HL-60/S4 (cell line): Measurements from ENCODE around the gene TFDP1.
"Not testable (repeated sequence)": the region's sequence is repeated elsewhere in the genome, so short reads cannot be mapped to it uniquely, and the experiment has no call there.

ENCODE experiments used
- in situ Hi-C: fragments of 300-500 bp; cut with MboI; formaldehyde crosslinking; loops from 2 replicates; pipeline ENCODE4 v1.14.3; 2022; ENCODE audit warnings: low sequenced_read_pairs

TFDP1 gene

DNA sequence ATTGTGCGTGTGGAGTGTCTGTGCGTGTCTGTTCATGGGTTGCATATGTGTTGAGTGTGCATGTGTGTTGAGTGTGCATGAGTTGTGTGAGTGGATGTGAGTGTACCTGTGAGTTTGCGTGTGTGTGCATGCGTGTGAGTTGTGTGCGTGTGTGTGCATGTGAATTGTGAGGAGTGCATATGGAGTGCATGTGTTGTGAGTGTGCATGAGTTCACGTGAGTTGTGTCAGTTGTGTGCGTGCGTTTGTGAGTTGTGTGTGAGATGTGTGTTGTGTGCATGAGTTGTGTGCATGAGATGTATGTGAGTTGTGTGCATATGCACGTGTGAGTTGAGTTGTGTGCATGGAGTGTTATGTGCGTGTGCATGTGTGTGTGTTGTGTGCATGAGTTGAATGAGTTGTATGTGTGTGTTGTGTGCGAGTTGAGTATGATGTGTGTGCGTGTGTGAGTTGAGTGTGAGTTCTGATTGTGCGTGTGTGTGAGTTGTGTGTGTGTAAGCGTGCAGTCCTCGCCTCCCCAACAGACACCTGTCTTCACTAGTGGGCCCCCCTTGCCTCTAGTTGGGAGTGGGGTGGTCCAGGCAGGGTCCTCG lies 29.3 kb downstream of the TFDP1 start:
- in situ Hi-C loops: no loop called here

DNA sequence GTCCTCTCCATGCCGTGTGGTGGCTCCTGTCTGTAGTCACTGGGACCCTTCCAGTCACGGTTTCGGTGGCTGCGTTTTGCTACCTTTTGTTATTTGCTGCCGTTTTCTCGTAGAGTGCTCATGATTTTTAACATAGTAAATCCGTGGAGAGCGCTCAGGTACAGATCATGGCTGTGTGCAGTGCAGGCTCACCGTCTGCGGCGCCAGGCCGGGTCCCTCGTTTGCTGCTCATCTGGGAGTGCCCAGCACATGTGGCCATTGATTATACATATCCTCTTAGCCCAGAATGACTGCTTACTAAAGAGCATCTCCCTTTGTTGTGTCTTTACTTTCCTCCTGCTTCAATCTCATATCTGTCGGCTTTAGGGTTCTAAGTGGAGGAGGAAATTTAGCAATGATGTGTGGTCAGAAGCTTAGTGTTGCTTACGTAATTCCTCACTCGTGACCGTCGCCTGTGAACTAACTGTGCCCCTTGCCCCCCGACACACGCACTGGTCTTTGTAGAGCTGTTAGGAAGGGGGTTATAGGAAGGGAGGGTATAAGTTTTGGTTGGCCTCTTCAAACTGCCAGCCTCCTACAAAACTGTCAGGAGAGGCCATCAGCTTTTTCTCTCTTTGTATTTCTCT lies 31.8 kb downstream of the TFDP1 start:
- in situ Hi-C loops: no loop called here

DNA sequence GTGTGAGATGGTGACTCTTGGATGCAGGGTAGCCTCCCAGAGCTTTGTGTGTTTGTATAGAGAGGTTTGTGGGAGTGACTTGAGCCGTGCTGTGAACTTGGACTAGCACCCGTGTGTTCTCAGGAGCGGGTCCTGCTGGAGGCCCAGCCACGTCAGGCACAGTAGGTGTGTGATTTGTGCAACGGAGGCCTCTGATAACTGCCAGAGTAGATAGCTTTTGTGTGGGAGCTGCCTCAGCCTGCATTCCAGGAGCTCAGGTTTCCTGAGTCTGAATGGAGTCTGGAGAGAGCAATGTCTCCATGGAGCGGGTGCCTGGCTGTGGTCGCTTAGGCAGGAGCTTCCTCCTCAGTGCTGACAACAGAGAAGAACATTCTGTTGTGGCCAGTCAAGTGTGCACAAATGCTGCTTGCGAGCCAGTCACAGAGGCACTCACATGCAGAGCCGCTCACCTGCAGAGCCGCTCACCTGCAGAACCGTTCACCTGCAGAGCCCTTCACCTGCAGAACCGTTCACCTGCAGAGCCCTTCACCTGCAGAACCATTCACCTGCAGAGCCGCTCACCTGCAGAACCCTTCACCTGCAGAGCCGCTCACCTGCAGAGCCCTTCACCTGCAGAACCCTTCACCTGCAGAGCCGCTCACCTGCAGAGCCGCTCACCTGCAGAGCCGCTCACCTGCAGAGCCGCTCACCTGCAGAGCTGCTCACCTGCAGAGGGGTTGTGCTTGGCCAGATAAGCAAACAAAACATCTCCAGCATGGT lies 32.6 kb downstream of the TFDP1 start:
- in situ Hi-C loops: no loop called here

DNA sequence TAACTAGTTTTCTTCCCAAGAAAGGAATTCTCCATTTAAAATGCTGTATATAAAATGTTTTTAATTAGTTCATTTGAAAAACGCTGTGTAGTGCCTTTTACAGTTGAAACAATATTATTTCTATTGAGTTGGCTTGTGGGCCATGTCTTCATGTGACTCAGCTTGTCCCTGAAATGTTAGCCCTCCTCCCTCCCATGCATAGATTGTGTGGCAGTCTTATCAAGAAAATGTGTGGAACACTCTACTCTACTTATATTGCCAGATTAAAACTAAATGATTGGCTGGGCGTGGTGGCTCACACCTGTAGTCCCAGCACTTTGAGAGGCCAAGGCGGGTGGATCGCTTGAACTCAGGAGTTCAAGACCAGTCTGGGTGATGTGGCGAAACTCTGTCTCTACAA lies 33.4 kb downstream of the TFDP1 start:
- in situ Hi-C loops: no loop called here

DNA sequence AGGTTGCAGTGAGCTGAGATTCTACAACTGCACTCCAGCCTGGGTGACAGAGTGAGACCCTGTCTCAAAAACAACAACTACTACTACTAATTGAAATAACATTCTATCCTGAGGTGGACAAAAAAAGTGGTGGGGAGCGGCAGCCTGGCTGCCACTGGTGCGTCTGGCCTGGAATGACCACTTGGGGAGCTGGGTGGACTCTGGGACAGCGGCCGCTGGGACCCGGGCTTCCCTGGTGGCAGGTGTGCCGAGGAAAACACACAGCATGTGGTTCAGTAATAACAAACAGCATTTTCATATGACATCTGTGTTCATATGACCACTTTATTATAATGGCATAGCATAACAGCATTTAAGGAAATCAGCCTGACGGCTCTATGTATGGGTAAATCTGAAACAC lies 33.9 kb downstream of the TFDP1 start:
- in situ Hi-C loops: no loop called here

DNA sequence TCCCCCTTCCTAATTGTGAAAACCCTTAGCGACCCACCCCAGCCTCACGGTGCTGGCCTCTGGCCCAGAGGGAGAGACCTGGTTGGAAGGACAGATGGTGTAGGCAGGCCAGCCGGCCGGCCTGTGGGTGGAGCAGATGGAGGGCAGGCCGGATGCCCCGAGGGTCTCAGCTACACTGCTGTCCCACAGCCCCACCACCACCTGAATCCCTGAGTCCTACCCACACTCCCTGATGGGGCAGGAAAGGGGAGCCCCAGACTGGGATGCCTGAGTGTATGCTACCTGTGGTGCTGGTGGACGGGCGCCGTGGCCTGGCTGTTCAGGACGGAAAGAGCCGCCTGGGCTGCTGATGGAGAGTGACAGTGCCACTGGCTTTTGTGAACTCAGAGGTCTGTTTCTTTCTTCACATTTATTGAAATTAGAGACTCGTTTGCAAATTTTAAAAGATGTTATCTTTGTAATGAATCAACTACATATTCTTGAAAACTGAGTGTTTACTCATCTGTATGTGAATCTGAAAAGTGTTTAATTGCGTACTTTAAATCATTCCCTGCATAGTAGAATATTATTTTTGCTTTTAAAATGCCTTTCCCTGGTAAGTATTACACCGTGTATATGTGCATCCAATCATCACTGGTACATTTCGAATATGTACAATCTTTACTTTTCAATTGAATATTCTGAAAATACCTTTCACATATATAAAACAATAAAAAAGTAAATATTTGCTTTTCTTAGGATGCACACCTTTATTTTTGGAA lies 35.7 kb downstream of the TFDP1 start:
- in situ Hi-C loops: no loop called here

DNA sequence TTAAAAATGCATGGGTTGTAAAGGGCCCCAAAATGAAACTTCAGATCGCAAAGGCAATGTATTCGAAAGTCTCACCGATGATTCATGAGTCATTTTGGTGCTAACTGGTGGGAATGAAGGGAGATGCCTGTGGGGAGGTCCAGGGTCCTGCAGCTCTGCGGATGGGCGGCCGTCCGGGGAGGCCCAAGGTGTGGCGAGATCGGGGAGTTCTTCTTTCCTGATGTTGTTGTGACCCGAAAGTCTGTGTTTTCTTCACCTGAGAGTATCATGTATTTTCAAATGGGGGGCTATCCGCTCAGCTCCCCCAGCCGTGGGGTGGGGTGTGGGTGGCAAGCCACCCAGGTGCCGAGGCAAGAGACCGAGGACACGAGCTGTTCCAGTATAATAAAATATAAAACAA lies 36.5 kb downstream of the TFDP1 start:
- in situ Hi-C loops: no loop called here

DNA sequence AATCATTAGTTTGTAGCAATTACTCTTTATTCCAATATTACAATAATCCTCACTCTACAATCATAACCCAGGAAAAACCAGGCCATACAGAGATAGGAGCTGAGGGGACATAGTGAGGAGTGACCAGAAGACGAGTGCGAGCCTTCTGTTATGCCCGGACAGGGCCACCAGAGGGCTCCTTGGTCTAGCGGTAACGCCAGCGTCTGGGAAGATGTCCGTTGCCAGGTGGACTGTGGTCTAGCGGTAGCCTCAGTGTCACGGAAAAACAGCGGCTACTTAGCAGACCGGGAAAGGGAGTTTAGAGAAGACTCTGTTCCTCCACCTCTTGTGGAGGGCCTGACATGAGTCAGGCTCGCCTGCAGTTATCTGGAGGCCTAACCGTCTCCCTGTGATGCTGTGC lies 36.9 kb downstream of the TFDP1 start:
- in situ Hi-C loops: not testable (repeated sequence)

DNA sequence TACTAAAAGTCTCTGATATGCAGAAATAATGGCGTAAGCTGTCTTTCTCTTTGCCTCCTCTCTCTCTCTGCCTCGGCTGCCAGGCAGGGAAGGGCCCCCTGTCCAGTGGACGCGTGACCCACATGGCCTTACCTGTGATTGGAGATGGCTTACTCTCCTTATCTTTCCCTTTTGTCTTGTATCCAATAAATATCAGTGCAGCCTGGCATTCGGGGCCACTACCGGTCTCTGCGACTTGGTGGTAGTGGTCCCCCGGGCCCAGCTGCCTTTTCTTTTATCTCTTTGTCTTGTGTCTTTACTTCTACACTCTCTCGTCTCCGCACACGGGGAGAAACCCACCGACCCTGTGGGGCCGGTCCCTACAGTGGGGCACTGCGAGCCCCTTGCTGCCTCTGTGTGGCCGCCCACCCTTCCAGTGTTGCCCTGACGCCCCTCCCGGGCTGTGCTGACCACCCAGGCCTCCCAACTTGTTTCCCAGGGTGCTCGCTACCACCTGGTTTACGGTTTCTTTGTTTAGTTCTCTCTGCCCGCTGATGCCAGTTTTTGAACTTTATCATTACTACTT lies 37.5 kb downstream of the TFDP1 start:
- in situ Hi-C loops: not testable (repeated sequence)

DNA sequence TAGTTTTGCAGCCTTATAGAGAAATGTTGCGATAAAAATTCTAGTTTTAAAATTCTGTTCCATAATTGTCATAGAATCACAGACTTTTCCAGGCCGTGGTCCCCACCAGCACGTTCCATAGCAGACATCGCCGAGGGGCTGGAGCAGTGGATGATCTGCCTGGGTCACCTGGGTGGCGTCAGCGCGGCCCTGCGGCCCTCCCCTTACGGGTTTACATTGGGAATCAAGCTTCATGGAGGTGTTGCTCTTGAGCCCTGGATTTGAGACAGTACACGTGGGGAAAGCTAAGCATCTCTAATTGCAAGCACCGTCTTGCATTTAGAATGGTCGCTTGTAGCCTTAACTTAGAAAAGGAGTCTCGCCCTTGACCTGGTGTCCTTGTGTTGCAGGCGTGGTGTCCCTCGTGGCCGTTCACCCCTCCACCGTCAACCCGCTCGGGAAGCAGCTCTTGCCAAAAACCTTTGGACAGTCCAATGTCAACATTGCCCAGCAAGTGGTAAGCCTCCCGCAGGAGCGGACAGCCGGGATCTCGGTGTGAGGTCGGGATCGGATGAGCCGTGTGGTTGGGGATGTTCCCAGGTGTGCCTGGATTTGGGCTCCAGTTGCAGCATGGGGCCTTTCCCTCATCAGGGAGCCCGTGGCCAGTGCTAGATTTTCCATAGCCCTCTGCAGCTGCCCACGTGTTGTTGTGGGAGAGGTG lies 38.4 kb downstream of the TFDP1 start:
- in situ Hi-C loops: no loop called here

DNA sequence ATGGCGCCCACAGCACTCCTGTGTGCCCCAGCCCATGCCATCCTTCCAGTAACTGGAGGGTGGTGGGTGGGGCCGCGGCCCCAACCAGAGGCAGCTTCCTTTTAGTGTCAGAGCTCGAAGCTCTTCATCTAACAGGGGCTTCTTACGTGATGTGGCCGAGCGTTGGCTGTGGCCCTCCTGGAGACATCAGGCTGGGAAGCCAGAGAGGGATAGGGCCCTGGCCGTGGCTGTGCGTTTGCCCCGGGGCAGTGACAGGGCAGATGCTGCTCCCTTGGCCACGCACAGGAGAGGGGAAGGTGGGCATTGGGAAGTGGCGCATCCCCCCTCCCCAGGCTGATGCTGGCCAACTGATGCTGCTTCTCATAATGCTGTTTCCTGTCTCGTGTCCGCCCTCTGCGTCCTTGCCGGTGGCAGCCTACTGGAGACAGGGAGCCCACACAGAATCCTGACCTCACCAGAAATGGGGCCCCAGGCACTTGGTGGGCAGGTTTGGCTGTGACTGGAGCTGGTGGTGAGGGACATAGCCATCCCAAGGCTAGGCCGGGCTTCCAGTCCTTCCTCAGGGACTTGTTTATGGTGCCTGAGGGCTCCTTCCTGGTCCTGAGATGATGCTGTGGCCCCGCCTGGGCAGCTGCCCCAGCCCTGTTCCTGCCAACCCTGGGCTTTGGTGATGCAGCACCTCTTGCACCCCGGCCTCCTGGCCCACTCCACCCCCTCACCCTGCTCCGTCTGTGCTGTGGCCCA lies 39.1 kb downstream of the TFDP1 start:
- in situ Hi-C loops: no loop called here

DNA sequence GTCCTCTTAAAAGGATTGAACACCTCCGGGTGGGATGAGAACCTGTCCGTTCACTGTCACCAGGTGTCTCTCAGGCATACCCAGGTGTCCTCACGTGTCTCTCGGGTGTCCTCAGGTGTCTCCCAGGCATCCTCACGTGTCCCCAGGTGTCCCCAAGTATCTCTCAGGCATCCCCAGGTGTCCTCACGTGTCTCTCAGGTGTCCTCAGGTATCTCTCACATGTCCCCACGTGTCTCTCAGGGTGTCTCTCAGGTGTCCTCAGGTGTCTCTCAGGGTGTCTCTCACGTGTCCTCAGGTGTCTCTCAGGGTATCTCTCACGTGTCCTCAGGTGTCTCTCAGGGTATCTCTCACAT lies 39.7 kb downstream of the TFDP1 start:
- in situ Hi-C loops: no loop called here

DNA sequence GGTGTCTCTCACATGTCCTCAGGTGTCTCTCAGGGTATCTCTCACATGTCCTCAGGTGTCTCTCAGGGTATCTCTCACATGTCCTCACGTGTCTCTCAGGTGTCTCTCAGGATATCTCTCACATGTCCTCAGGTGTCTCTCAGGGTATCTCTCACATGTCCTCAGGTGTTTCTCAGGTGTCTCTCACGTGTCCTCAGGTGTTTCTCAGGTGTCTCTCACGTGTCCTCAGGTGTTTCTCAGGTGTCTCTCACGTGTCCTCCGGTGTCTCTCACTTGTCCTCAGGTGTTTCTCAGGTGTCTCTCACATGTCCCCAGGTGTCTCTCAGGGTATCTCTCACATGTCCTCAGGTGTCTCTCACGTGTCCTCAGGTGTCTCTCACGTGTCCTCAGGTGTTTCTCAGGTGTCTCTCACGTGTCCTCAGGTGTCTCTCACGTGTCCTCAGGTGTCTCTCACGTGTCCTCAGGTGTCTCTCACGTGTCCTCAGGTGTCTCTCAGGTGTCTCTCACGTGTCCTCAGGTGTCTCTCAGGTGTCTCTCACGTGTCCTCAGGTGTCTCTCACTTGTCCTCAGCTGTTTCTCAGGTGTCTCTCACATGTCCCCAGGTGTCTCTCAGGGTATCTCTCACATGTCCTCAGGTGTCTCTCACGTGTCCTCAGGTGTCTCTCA lies 40.2 kb downstream of the TFDP1 start:
- in situ Hi-C loops: not testable (repeated sequence)

DNA sequence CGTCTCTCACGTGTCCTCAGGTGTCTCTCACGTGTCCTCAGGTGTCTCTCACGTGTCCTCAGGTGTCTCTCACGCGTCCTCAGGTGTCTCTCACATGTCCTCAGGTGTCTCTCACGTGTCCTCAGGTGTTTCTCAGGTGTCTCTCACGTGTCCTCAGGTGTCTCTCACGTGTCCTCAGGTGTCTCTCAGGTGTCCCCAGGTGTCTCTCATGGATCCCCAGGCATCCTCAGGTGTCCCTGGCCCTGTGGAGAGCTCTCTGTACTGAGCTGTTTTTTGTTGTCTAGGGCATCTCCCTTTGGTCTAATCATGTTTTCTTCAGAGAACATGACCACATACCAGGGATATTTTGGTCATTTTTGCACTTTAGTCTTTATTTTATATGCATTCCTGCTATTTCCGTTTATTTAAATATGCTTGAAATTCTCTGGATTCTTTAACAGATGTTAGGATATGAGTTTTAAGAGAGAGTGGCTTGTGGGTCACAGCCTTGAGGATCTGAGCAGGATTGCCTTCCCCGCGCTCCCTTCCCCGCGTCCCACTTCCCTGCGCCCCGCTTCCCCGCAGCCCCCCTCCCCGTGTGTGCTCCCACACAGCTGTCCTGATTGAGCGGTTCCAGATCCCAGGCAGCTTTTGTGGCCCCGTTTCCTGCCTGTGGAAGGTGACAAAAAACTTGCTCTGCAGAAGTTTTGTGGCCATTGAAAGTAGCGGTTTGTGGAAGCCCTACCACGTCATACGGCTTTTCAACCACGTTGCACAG lies 41.6 kb downstream of the TFDP1 start:
- in situ Hi-C loops: no loop called here

DNA sequence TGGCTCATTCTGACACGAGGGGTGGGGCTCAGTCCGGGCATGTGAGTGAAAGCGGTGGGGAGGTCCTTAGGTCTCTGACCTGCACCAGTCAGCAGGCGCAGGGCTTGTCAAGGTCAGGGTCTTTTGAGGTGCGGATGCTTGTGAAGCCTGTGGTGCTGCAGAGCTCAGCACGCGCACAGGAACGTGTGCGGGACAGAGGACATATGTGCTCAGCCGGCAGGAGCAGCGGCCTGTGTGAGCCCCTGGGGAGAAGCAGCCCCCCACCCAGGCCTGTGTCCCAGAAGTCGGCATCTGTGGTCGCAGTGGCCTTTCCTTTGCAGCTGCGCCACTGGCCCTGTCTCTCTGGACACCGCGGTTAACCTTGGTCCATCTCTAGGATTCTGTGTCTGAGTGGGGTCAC lies 42.6 kb downstream of the TFDP1 start:
- in situ Hi-C loops: no loop called here

DNA sequence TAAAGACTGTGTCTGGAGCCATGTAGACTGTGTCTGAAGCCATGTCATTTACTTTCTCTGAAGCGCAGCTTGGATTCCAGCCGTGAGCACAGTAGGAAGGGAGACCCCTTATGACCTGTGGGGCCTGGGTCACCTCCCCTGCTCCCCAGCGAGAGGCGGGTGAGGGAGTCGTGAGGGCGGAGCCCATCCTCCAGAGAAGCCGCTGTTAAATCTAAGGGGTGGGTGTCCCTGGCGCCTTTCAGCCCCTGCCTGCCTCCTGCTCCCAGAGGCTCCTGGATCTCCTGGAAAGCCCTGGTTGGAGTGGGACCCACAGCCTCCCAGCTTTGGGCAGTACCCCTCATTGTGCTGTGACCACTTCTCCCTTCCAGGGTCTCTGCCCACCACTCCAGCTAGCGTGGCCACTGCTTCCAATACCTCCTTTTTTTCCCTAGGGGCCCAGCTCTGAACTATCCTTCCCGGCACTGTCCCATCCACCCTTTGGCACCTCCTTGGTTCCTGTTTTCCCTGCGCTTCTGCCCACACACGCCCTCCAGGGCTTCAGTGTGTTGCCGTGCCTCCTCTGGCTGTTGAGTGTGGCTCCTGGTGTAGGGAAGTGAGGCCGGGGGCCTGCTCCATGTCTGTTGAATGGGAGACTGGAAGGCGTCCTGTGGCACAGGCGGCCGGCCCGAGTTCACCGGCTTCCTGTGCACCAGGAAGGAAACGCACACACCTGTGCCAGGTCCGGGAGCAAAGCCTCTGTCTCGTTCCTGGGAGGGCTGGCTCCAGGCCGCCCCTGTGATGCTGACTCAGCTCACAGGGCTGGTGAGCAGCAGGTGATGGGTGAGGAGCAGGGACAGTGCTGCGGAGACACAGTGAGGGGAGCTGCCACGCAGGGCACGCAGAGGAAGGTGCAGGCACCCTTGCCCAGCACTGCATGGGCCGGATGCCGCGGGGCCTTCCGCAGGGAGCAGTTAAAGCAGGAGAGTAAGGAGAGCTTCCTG lies 44.0 kb downstream of the TFDP1 start:
- in situ Hi-C loops: no loop called here

DNA sequence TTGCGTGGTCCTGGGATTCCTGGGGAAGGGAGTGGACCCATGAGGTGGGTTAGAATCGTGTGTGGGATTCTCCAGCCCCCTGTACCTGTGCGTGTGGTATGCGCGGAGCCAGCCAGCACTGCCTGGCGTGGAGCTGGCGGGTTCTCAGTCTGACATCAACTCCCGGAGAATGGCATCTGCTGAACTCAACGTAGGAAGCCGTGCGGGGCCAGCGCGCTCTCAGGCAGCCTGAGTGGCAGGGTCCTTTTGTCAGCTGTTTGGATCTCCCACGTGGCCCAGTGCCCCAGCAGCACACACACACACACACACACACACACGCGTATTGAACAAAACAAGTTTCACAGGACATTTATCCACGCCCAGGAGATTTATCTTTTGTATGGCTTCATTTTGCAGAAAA lies 45.3 kb downstream of the TFDP1 start:
- in situ Hi-C loops: no loop called here

DNA sequence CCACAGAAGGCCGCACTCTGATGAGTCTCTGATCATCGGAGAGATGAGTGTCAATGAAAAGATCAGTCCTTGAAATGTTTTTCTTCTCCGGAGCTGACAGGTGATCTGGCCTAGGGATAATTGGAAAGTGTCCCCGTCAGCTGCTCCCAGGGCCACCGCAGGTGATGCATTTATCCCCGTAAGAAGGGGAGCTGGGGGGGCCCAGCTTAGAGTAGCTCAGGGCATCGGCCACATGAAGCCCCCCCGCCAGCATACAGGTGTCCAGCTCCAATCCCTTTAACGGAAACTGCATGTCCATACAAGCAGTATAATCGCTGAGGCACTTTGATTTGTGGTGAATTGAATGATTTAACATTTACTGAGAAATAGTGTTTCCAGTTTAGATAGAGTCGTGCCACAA lies 45.7 kb downstream of the TFDP1 start:
- in situ Hi-C loops: no loop called here
